ENCODE results near the gene HEYL.

DNA sequence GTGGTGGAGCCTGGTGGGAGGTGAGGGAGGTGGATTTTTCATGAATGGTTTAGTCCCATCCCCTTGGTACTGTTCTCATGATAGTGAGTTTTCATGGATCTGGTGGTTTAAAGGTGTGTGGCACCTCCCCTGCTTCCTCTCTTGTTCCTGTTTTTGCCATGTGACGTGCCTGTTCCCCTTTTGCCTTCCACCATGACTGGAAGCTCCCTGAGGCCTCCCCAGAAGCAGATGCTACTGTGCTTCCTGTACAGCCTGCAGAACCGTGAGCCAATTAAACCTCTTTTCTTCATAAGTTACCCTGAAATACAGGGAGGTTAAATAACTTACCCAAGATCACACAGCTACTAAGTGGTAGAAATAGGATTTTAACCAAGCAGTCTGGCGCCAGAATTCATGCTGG lies 4.3 kb upstream of the HEYL start:
- TF ChIP-seq POLR2A (IDR thresholded peaks at IDR 0.05) (no peak), POLR2AphosphoS5 (IDR thresholded peaks at IDR 0.05) (no peak)

All from upper lobe of left lung (tissue), 4 donors.